IPS-18c (cell line): ENCODE measurements around the gene OR3A3.
"Not testable (repeated sequence)": the region's sequence is repeated elsewhere in the genome, so short reads cannot be mapped to it uniquely, and the experiment has no call there.

Source experiments
- H3K4me3 ChIP-seq: 2 replicates; pipeline ENCODE4 v1.7.0; 2013; ENCODE audit warnings: low read depth, mild to moderate bottlenecking, low read length, moderate library complexity; ENCODE audit not compliant: insufficient read depth
- H3K9me3 ChIP-seq: one replicate; pipeline ENCODE4 v1.6.1; 2013; ENCODE audit warnings: mild to moderate bottlenecking, low read length, moderate library complexity; ENCODE audit not compliant: control insufficient read depth, insufficient read depth

The OR3A3 gene

DNA sequence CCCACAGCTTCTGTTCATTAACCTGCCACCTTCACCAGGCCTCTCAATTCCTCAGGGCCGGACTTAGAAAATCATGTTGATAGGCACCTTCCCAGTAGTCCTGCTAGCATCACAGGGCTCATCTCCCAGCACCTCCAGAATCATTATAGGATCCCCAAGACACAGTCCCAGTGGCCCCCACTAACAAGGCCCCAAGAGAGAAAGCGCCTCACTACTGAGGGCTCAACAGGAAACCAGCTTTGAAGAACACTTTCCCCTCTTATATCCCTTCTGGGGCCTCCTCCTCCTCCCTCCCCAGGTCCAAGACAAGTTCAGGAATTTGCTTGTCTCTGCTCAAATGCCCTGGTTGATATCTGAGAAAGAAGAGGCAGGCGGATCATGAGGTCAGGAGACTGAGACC, at the start of gene OR3A3:
OR3A3 (plus strand) TSS at position 301 of the 400 bp plus-strand sequence.
- Histone ChIP-seq H3K4me3 (0 out of 2 replicates have a peak within 1 kb of the TSS, but pooled peaks have one; percentile 9), H3K9me3 (no peaks in the 10 kb centered on the region)

DNA sequence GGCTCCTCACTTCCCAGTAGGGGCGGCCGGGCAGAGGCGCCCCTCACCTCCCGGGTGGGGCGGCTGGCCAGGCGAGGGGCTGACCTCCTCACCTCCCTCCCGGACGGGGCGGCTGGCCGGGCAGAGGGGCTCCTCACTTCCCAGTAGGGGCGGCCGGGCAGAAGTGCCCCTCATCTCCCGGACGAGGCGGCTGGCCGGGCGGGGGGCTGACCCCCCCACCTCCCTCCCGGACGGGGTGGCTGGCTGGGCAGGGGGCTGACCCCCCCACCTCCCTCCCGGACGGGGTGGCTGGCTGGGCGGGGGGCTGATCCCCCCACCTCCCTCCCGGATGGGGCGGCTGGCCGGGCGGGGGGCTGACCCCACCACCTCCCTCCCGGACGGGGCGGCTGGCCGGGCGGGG, 40.0 kb upstream of the OR3A3 start:
- H3K9me3 ChIP-seq, H3K4me3 ChIP-seq: not testable (repeated sequence)

DNA sequence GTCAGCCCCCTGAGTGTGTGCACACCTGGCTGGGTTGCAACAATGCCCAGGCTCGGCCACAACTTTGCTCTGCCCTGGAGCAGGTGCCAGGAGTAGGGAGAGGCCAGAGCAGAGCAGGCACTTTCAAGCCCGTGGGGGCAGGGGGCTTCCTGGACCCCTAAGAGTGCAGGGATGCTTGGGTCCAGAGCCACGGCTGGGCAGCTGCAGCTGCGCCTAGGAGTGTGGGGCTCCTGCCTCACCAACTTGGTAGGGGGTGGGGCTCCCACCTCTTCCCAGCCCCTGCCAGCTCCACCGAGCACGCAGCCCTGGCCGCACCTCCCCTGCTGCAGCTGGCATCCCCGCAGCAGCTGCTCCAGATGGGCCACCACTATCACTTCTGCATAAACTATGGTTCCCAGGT, 32.8 kb upstream of the OR3A3 start:
- no peak overlapping the region for H3K4me3 ChIP-seq
- H3K9me3 ChIP-seq: peaks cover 3% of the 10 kb centered on the region

DNA sequence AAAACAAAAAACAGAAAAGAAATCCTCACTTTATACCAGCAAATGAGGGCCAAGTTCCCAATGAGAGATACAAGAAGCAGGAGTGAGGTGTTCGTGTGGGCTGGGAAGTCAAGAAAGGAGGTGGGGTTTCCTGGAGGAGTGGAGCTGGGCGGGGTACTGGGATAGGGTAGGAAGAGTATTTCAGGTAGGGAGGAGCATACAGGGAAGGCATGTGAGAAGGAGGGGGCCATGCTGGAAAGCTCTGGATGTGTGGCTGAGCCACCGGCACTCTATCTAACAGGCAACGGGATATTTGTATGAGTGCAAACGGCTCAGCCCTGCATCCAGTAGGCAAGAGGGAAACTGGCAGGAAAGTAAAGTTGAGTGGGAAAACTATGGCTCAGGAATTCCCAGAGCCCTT, 29.2 kb upstream of the OR3A3 start:
- no peaks in the 10 kb centered on the region for H3K9me3 ChIP-seq
- H3K4me3 ChIP-seq: no peak overlapping the region

DNA sequence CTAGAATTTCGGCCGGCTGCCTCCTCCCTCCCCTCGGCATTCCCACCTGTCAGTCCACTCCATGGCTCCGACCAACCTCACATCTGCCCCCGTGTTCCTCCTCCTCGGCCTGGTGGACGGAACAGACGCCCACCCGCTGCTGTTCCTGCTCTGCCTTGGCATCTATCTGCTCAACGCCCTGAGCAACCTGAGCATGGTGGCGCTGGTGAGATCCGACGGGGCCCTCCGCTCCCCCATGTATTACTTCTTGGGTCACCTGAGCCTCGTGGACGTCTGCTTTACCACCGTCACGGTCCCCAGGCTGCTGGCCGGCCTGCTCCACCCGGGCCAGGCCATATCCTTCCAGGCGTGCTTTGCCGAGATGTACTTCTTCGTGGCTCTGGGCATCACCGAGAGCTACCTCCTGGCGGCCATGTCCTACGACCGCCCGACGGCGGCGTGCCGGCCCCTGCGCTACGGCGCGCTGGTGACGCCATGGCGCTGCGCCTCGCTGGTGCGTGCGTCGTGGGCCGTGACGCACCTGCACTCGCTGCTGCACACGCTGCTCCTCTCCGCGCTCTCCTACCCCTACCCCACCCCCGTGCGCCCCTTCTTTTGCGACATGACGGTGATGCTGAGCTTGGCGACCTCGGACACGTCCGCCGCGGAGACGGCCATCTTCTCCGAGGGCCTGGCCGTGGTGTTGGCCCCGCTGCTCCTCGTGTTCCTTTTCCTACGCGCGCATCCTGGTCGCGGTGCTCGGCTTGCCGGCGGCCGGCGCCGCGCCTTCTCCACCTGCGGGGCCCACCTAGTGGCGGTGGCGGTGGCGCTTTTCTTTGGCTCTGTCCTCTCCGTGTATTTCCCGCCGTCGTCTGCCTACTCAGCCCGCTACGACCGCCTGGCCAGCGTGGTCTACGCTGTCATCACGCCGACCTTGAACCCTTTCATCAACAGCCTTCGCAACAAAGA, 25.0 kb upstream of the OR3A3 start, which contains the start of gene OR3A2:
OR3A2 (minus strand) TSS at position 440 of the 948 bp plus-strand sequence.
- Histone ChIP-seq H3K9me3 (no peaks in the 10 kb centered on the region), H3K4me3 (peak within 1 kb of the TSS; percentile 24)

DNA sequence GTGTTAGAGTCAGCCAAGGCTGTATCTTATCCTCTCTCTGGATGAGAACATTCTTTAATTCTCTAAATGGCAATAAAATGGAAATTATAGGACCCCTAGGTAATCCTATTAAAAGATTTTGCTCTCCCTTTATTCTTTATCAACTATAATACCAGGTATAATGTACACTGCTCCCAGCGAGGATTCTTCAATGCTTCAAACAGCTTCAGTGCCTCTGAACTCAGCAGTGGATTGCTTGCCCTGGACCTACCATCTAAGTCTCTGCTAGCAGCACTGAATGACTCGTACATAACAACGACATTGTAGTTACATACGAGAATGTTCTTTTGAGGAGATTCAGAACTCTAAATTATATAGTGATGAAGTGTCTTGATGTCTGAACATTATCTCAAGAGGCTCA, 21.4 kb upstream of the OR3A3 start:
- no peak overlapping the region for H3K4me3 ChIP-seq
- H3K9me3 ChIP-seq: no peaks in the 10 kb centered on the region

DNA sequence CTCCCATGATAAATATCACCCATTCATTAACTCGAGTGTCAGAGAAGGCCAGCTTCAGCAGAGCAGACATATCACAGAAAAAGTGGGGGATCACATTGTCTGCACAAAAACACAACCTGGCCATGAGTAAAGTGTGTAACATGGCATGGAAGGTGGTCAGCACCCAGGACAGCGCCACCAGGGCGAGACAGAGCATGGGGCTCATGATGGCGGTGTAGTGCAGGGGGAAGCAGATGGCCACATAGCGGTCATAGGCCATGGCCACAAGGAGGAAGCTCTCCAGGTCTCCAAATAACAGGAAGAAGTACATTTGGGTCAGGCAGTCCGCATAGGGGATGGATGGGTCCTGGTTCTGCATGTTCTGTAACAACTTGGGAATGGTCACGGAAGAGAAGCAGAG, 13.4 kb upstream of the OR3A3 start:
- not testable (repeated sequence) for H3K9me3 ChIP-seq, H3K4me3 ChIP-seq

DNA sequence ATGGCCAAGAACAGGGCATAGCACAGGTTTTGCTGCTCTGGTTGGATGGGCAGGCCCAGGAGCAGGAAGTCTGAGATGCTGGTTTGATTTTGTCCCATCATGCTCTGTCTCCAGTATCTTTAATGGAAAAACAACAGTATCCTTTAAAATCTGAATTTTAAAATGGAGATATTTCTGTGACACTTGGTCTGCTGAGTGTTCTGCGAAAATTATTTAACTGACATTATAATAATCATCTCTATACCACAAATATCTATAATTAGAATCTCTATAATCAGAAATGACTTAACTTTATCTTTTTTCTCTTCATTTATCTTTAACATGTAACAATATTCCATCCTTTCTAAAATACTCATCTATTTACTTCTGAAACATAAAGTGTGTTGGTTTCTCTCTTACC, 12.9 kb upstream of the OR3A3 start, which contains the start of gene OR1E1:
OR1E1 (minus strand) TSS at position 101 of the 400 bp plus-strand sequence; CDS start at position 101, 0 bp downstream.
- Histone ChIP-seq H3K4me3 (no peak within 1 kb of the TSS), H3K9me3 (peaks cover under 1% of the 10 kb centered on the region)

DNA sequence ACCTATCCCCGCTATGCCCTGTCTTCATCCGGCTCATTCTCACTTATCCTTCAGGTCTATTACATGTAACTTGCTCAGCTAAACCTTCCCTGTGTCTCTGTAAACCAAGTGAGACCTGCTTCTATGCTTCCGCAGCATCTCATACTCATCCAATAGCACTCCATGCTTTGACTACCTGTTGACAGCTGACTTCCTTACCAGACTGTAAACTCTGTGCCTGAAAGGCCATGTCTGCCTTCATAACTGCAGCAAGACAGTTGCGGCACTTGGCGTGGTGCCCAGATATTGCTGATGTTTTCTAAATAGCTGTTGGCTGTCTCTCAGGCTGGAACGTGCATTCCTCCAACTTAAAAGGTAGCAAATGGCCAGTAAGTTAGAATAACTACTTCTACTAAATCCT, 11.1 kb upstream of the OR3A3 start:
- Histone ChIP-seq H3K9me3 (peaks cover 2% of the 10 kb centered on the region), H3K4me3 (no peak overlapping the region)

DNA sequence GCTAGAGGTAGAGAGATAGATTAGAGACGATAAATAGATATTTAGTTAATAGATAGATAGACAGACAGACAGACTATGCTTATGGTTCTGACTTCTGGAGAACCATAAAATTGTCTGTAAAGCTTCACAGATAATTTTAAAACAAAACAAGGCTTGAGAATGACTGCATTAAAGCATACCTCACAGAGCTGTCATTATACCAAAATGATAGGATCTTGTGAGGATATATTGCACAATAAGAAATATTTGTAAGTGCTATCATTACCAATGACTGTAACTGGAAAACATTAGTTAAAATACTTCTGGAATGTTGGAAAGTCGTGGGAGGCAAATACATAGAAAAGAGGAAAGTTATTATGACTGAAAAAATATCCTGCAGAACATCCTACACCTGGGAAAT, 9.4 kb upstream of the OR3A3 start:
- Histone ChIP-seq H3K9me3 (peaks cover 2% of the 10 kb centered on the region), H3K4me3 (no peak overlapping the region)

DNA sequence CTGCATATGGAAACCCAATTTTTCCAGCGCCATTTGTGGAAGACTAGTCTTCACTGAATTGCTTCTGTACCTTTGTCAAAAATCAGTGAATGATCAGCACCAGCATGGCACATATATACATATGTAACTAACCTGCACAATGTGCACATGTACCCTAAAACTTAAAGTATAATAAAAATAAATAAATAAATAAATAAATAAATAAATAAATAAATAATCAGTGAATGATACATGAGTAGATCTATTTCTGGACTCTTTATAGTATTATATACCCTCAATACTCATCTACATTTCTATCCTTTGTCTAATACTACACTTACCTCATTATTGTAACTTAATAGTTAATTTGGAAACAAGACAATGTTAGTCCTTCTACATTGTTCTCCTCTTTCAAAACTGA, 7.3 kb upstream of the OR3A3 start:
- not testable (repeated sequence) for H3K9me3 ChIP-seq, H3K4me3 ChIP-seq

DNA sequence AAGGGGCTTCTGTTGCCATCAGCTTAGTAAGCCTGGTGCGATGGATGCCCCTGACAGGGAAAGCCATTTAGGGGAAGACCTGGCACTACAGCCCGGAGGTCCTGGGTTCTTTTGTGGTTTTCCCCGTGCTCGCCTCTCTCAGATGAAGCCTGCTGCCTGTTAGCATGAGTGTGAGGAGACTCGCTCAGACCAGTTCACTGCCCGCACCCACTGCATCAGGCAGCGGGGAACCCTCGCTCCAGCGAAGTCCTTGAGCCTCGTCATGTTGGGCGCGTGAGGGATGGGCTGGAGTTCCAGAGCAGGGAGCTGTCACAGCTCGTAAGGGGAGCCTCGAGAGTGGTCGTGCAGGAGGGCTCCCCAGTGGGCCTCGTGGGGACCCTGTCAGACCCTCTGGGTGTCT, 1.0 kb downstream of the OR3A3 start:
- H3K9me3 ChIP-seq, H3K4me3 ChIP-seq: not testable (repeated sequence)

DNA sequence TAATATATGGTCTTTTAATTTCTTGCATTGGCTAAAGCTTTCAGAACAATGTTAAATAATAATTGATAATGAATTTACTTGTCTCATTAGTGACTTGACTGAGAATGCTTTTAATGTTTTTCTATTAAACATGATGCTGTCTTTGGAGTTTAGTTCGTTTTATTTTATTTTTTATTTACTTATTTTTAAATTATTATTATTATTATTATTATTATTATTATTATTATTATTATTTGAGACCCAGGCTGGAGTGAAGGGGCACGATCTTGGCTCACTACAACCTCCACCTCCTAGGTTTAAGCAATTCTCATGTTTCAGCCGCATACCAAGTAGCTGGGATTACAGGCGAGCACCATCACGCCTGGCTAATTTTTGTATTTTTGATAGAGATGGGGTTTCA, 4.4 kb downstream of the OR3A3 start:
- Histone ChIP-seq H3K9me3 (no peaks in the 10 kb centered on the region), H3K4me3 (no peak overlapping the region)

DNA sequence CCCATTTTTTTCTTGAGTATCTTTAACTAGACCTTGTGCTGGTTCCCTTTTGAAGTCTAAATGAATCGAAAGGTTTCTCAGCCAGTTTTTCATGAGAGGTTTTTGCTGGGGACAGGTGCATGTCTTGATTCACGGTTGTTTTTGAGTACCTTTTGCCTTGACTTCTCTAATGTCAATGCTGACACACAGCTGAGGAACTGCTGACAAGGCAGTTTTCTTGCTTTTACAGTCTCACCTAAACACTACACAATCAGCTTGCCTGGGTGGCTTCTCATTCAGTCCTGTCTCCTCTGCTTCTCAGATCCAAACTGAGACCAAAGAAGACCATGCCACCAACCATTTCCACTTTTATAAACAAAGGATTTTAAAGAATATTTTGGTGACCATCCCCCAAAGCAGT, 7.1 kb downstream of the OR3A3 start:
- Histone ChIP-seq H3K9me3 (no peaks in the 10 kb centered on the region), H3K4me3 (no peak overlapping the region)

DNA sequence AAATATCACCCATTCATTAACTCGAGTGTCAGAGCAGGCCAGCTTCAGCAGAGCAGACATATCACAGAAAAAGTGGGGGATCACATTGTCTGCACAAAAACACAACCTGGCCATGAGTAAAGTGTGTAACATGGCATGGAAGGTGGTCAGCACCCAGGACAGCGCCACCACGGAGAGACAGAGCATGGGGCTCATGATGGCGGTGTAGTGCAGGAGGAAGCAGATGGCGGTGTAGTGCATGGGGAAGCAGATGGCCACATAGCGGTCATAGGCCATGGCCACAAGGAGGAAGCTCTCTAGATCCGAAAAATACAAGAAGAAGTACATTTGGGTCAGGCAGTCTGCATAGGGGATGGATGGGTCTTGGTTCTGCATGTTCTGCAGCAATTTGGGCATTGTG, 22.0 kb downstream of the OR3A3 start:
- not testable (repeated sequence) for H3K4me3 ChIP-seq

DNA sequence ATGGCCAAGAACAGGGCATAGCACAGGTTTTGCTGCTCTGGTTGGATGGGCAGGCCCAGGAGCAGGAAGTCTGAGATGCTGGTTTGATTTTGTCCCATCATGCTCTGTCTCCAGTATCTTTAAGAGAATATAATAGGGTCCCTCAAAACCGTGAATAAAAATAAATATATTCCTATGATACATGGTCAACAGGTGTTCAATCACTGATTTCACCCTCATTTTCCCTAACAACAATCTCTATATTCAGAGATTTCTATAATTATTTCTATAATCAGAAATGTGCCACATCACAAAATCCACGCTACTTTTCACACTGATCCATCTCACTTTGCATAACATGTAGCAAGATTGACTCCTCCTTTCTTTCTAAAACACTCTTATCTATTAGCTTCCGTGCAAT, 22.6 kb downstream of the OR3A3 start, which contains the start of gene OR1E2:
OR1E2 (minus strand) TSS at position 101 of the 400 bp plus-strand sequence; CDS start at position 101, 0 bp downstream.
- H3K4me3 ChIP-seq: no peak within 1 kb of the TSS
- no peaks in the 10 kb centered on the region for H3K9me3 ChIP-seq

More for the DNA sequence above, 22.0 kb downstream of the OR3A3 start:
- H3K9me3 ChIP-seq: not testable (repeated sequence)

DNA sequence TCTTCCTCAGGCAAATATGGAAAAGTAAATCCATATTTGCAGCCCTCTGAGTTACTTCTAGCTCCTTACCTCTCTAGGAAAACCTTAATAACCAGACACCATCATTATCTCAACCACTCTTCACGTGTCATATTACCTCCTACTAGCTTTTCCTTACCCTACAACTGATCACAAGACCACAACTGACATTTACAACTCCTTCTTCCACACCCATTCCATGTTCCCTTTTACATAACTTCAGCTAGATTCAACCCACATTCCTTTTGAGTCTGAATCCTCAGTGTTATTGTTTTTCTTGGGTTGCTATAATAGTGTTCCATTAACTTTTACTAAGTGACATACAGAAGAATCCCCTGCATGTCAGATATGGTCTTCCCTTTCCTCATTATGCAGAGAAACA, 27.2 kb downstream of the OR3A3 start:
- no peak overlapping the region for H3K4me3 ChIP-seq
- H3K9me3 ChIP-seq: no peaks in the 10 kb centered on the region

DNA sequence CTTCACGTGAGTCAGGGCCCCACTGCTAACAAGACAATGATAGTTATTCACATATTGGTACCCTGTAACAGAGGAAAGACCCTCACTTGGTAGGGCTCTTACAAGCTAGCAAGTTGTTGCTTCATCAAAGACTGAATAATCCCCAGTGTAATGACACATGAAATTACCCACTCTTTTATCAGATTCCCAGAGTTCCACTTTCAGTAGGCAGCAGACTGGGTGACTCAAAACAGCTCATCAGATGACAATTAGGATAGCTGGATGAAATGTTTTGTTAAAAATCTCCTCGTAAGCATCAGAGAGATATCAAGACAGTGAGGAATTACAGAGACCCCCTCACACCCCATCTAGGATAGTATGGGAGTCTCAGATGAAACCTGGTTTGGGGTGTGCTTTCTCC, 29.3 kb downstream of the OR3A3 start:
- H3K9me3 ChIP-seq: no peaks in the 10 kb centered on the region
- no peak overlapping the region for H3K4me3 ChIP-seq
